NT2/D1 (cell line): Measurements from ENCODE around the gene C19orf38.

Source experiments
- YY1 ChIP-seq: IDR thresholded peaks from 2 replicates; pipeline ENCODE4 v1.6.1; 2011; ENCODE audit not compliant: insufficient read length, insufficient read depth
- ZNF274 ChIP-seq: IDR thresholded peaks from 2 replicates; pipeline ENCODE4 v1.6.1; 2011; ENCODE audit warnings: mild to moderate bottlenecking, low read depth, low read length

DNA sequence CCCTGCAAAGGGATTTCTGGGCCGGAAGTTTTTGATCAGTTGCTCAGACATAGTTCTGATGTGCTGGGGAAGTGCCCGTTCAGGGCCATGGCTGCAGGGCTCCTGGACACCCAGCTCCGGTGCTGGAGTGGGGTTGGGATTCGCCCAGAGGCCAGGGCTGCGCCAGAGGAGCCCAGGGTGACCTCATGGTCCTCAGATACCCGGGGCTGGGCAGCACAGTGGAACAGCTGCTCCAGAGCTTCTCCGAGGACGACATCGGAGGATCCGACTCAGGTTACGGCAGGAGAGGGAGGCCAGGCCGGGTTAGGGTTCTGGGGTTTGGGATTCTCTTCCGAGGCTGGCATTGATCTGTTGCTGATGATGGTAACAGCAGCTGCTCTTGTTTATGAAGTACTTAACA is 44.0 kb downstream of the C19orf38 start:
- TF ChIP-seq YY1 (no peak), ZNF274 (no peak)
